KMS-11 (cell line): ENCODE measurements around the gene PPP1R2.

ENCODE experiments used
- H2AFZ ChIP-seq: fragments of 200-600 bp; sonication (generic); 2 replicates; pipeline ENCODE4 v1.6.1; 2016; ENCODE audit warnings: antibody characterized with exemption, mixed run types, low read depth
- H3K27ac ChIP-seq: fragments of 200-600 bp; sonication (generic); 2 replicates; pipeline ENCODE4 v1.6.1; 2016; ENCODE audit warnings: mild to moderate bottlenecking, mixed run types
- H3K27me3 ChIP-seq: fragments of 200-600 bp; sonication (generic); 2 replicates; pipeline ENCODE4 v1.6.1; 2017; ENCODE audit warnings: mild to moderate bottlenecking, low read depth, mixed run types, moderate library complexity; ENCODE audit not compliant: insufficient read depth
- H3K36me3 ChIP-seq: fragments of 200-600 bp; sonication (generic); 2 replicates; pipeline ENCODE4 v1.6.1; 2017; ENCODE audit warnings: mild to moderate bottlenecking, mixed run types; ENCODE audit not compliant: insufficient read depth
- H3K4me1 ChIP-seq: fragments of 200-600 bp; sonication (generic); 2 replicates; pipeline ENCODE4 v1.6.1; 2016; ENCODE audit warnings: mild to moderate bottlenecking, low read depth, mixed run types; ENCODE audit not compliant: poor library complexity, severe bottlenecking
- H3K4me2 ChIP-seq: fragments of 200-600 bp; sonication (generic); 2 replicates; pipeline ENCODE4 v1.7.0; 2016; ENCODE audit warnings: mild to moderate bottlenecking, mixed run types
- H3K4me3 ChIP-seq: fragments of 200-600 bp; sonication (generic); IDR thresholded peaks from 2 replicates; pipeline ENCODE4 v1.6.1; 2017; ENCODE audit warnings: low read depth, low read length, mixed read lengths; ENCODE audit not compliant: insufficient read depth
- H3K79me2 ChIP-seq: fragments of 200-600 bp; sonication (generic); 2 replicates; pipeline ENCODE4 v1.6.1; 2016; ENCODE audit warnings: low read depth, mixed run types; ENCODE audit not compliant: insufficient read depth
- H3K9ac ChIP-seq: fragments of 200-600 bp; sonication (generic); 2 replicates; pipeline ENCODE4 v1.6.1; 2016; ENCODE audit warnings: mild to moderate bottlenecking, mixed run types
- H4K20me1 ChIP-seq: fragments of 200-600 bp; sonication (generic); 2 replicates; pipeline ENCODE4 v1.6.1; 2016; ENCODE audit warnings: mild to moderate bottlenecking, mixed run types; ENCODE audit not compliant: insufficient read depth
- TF ChIP-seq, protein P1 (sequence below): fragments of 200-600 bp; sonication (generic); conservative IDR thresholded peaks from 2 replicates; pipeline ENCODE4 v1.6.1; 2017; ENCODE audit warnings: low read depth, mild to moderate bottlenecking, antibody characterized with exemption, low read length, moderate library complexity, mixed read lengths

PPP1R2 gene

GRCh38 chr3:195565716-195566115 lies 22.6 kb upstream of the PPP1R2 start:
- H3K27ac ChIP-seq: no peak overlapping the region
- no peaks in the 10 kb centered on the region for H3K27me3 ChIP-seq

GRCh38 chr3:195563317-195563716 lies 20.2 kb upstream of the PPP1R2 start:
- H3K4me1 ChIP-seq: peaks cover 1% of the 10 kb centered on the region
- H2AFZ ChIP-seq: no peak overlapping the region
- no peak overlapping the region for H3K9ac ChIP-seq
- no peaks in the 10 kb centered on the region for H3K79me2 ChIP-seq
- no peak overlapping the region for H3K27ac ChIP-seq
- H3K27me3 ChIP-seq: no peaks in the 10 kb centered on the region
- no peaks in the 10 kb centered on the region for H3K36me3 ChIP-seq
- H3K4me3 ChIP-seq: no peak overlapping the region
- TF ChIP-seq, protein P1, sequence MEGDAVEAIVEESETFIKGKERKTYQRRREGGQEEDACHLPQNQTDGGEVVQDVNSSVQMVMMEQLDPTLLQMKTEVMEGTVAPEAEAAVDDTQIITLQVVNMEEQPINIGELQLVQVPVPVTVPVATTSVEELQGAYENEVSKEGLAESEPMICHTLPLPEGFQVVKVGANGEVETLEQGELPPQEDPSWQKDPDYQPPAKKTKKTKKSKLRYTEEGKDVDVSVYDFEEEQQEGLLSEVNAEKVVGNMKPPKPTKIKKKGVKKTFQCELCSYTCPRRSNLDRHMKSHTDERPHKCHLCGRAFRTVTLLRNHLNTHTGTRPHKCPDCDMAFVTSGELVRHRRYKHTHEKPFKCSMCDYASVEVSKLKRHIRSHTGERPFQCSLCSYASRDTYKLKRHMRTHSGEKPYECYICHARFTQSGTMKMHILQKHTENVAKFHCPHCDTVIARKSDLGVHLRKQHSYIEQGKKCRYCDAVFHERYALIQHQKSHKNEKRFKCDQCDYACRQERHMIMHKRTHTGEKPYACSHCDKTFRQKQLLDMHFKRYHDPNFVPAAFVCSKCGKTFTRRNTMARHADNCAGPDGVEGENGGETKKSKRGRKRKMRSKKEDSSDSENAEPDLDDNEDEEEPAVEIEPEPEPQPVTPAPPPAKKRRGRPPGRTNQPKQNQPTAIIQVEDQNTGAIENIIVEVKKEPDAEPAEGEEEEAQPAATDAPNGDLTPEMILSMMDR: no peak
- no peaks in the 10 kb centered on the region for H4K20me1 ChIP-seq
- no peak overlapping the region for H3K4me2 ChIP-seq

More at GRCh38 chr3:195565716-195566115, 22.6 kb upstream of the PPP1R2 start:
- TF ChIP-seq, protein P1: no peak
- no peak overlapping the region for H3K4me3 ChIP-seq
- no peaks in the 10 kb centered on the region for H4K20me1 ChIP-seq
- H2AFZ ChIP-seq: no peak overlapping the region
- no peaks in the 10 kb centered on the region for H3K79me2 ChIP-seq
- H3K4me1 ChIP-seq: no peaks in the 10 kb centered on the region
- no peaks in the 10 kb centered on the region for H3K36me3 ChIP-seq
- no peak overlapping the region for H3K4me2 ChIP-seq
- H3K9ac ChIP-seq: no peak overlapping the region

- Histone ChIP-seq H2AFZ (no peak overlapping the region), H3K79me2 (no peaks in the 10 kb centered on the region)
These were observed 16.7 kb upstream of the PPP1R2 start for GRCh38 chr3:195559723-195560409.

GRCh38 chr3:195558602-195559001 lies 15.5 kb upstream of the PPP1R2 start:
- H3K4me1 ChIP-seq: peaks cover 4% of the 10 kb centered on the region
- H3K79me2 ChIP-seq: no peaks in the 10 kb centered on the region
- H3K4me3 ChIP-seq: no peak overlapping the region
- H2AFZ ChIP-seq: no peak overlapping the region
- TF ChIP-seq, protein P1: peak; percentile 76
- H4K20me1 ChIP-seq: no peaks in the 10 kb centered on the region
- no peak overlapping the region for H3K27ac ChIP-seq
- H3K27me3 ChIP-seq: no peaks in the 10 kb centered on the region
- no peaks in the 10 kb centered on the region for H3K36me3 ChIP-seq
- H3K9ac ChIP-seq: no peak overlapping the region
- no peak overlapping the region for H3K4me2 ChIP-seq

More at GRCh38 chr3:195559723-195560409, 16.7 kb upstream of the PPP1R2 start:
- TF ChIP-seq, protein P1: no peak
- no peaks in the 10 kb centered on the region for H4K20me1 ChIP-seq
- no peak overlapping the region for H3K4me3 ChIP-seq
- no peaks in the 10 kb centered on the region for H3K27me3 ChIP-seq
- no peaks in the 10 kb centered on the region for H3K36me3 ChIP-seq
- no peak overlapping the region for H3K27ac ChIP-seq
- peaks cover 4% of the 10 kb centered on the region for H3K4me1 ChIP-seq
- H3K4me2 ChIP-seq: no peak overlapping the region
- H3K9ac ChIP-seq: no peak overlapping the region
